NCI-H510A (cell line): Measurements from ENCODE around the gene IMPA2.
"Not testable (repeated sequence)": the region's sequence is repeated elsewhere in the genome, so short reads cannot be mapped to it uniquely, and the experiment has no call there.

Source experiments
- DNase-seq: peaks from one replicate; lab custom pipeline; 2025; lab: John Stamatoyannopoulos, UW

Gene IMPA2

DNA sequence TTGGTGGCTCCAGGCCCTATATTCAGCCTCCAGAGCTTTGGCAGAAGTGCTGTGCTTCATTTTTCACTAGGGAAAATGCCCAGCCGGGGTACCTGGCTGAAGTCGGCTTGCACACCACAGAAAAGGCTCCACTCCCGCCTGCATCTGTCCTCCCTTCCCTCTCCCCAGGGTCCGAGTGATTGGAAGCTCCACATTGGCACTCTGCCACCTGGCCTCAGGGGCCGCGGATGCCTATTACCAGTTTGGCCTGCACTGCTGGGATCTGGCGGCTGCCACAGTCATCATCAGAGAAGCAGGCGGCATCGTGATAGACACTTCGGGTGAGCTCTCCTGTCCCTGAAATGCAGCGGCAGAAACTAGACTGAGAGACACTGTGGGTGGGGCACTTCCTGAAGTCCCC, 47.4 kb downstream of the IMPA2 start:
- DNase-seq, result no peak

GRCh38 chr18:12029786-12030584, 48.7 kb downstream of the IMPA2 start:
- no peak for DNase-seq

GRCh38 chr18:12030670-12031069, 49.4 kb downstream of the IMPA2 start:
- no peak for DNase-seq

- no peak for DNase-seq
These were observed 49.9 kb downstream of the IMPA2 start for GRCh38 chr18:12031181-12031580.

DNA sequence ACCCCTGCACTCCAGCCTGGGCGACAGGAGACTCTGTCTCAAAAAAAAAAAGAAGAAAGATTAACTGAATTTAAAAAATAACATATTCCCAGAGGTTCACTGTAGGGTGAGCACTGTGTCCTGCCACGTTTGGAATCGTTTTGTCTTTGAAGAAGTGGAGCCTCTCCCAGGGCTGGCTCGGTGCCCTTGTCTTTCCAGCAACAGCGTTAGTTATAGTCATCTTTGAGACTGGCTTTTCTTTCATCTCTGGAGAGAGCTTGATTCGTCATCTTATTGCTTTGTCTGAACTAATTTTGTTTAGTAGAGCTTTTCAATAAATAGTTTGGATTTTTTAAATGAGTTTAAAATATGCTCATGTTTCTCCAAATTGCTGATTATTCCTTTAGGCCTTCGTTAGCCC, 50.5 kb downstream of the IMPA2 start:
- DNase-seq, result no peak

- DNase-seq, result no peak
These were observed 51.7 kb downstream of the IMPA2 start for GRCh38 chr18:12032786-12033642.

DNA sequence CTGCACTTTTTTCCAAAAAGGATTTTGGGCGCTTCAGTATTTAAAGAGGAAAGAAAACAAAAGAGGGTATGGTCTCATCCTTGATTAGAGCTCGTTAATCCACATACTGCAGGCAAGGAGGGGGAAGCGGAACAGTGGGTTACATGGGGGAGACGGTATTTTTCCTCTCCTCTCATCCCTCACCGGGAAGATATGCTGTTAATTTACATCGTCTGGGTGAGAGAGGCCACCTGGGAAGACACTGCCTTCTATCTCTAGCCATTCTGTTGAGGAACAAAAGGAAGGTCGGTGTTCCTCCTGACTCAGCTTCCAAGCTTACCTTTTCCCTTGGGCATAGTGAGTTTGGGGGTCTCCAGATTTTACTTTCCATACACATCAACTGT, 52.3 kb downstream of the IMPA2 start:
- DNase-seq, result no peak

- no peak for DNase-seq
These were observed 53.2 kb downstream of the IMPA2 start for GRCh38 chr18:12034241-12035100.

DNA sequence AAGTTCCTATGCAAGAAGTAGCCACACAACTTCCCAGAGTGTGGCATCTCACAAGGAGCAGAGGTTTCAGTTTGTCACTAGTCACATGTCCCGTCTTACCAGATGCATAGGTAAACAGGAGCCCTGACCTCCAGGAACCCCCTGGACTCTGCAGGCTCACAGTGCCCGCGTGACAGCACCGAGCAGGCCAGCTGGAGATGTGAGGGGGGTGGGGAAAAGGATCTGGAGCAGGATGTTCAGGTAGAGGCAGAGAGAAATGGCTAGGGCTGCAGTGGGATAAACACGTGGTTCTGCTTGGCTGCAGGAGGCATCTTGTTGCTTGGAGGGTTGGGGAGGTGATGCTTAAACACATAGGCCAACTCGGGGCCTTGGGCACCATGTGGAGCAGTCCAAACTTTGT, 54.2 kb downstream of the IMPA2 start:
- no peak for DNase-seq

DNA sequence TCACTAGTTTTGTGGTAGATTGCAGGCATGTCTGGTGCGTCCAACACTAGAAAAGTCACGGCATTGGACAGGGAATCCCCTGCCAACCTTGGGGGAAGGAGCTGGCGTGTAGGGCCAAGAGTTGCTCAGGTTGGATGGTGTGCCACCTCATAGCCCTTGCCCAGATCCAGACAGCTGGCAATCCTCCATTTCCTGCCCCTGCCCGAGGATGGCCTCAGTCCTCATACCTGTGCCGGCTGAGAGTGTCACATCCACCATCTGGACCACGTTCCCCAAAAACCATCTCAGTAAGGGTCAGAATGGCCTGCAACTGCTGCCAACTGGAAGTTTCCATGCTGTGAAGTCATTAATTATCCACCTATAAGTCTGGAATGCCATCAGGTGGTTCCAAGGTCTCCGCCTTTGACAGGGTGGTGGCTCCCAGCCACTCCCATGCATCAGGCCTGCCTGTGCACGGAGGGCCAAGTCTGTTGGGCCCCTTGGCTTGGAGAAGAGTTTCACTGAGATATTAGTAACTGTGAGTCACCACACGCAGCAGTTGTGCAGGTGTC, 55.0 kb downstream of the IMPA2 start:
- no peak for DNase-seq

DNA sequence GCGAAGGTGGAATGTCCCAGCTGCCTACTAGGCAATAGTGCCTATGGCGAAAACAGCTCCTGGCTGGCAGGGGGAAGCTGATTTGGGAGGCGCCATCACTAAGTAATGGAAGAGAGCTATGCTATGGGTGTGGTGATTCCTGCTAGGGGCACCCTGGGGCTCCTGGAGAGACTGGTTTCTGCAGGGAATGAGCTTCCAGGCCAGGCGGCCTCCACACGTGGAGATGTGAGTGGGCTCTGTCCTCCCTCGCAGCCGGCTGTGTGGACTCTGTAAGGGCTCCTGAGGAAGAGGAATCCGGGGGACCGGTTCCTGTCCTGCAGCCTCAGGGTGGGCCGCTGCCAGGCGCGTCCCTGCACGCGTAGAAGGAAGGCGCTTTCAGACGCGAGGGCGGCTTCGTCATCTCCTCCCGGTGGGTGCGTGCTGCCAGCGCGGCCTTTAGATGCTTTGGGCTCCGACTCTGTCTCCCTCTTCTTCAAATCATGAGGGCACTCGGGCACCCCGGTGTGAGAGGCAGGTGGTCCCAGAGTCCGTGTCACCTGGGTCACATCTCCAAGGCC, 56.9 kb downstream of the IMPA2 start:
- DNase-seq, result no peak

DNA sequence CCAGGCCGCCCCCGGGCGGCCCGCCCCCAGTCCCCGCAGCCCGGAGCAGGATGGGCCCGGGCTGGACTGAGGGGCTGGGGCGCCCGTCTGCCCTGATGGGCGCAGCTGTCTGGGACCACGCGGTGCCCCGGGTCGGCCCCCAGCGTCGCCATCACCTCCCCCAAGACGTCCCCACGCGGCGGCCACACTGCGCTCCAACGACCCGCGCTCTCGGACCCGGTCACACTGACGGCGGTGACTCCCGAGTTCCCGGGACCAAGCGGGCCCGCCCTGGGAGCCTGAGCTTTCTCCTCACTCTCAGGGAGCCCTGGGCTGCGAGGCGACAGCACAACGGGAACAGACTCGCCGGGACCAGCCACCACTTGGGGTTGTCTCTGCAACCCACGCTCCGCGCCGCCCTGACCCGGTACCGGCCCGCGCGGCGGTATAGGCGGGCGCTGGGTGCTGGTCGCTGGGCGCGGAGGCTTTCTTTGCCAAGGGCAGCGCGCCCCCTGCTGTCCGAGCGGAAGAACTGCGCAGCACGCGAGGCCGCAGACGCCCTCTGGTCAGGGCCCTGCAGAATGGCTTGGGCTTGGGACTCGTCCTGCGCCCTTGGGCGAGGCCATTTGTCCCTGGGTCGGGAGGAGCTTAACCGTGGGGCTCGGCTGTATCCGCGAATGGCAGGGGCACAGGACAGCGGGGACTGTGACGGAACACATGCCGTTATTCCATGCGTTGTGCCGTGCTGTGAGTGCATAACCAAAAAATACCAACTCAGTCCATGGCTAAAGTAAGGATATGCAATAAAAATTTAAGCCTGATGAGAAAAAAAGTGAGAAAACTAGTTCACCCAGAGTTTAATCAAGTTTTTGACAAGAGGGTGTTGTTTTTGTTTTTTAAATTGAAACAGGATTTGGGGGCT, 57.6 kb downstream of the IMPA2 start:
- peak; percentile 48 for DNase-seq

DNA sequence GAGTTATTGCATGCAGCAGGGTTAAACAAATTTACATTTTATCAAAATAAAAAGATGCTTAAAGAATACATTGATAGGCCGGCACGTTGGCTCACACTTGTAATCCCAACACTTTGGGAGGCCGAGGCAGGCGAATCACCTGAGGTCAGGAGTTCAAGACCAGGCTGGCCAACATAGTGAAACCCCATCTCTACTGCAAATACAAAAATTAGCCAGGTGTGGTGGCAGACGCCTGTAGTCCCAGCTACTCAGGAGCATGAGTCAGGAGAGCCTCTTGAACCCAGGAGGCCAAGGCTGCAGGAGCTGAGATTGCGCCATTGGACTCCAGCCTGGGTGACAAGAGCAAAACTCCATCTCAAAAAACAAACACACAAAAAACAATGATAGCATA, 58.2 kb downstream of the IMPA2 start:
- DNase-seq, result not testable (repeated sequence)

DNA sequence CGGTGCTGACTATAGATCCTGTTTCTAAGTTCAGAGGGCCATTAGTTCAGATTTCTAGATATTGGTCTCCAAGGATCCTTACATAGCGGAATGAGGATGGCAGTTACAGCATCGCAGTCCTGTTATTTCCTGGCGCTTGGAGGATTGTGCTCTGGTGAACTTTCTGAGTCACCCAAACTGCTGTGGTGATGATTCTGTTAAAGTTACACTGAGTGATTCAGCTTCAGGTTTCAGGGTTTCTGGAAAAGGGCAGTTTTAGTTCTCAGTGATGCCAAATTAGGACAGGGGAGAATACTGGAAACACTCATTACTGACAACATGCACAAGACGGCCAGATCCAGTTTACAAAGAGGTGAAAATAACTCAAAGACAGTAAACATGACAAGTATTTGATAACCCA, 60.3 kb downstream of the IMPA2 start:
- no peak for DNase-seq

- no peak for DNase-seq
These were observed 62.5 kb downstream of the IMPA2 start for GRCh38 chr18:12043811-12044210.

DNA sequence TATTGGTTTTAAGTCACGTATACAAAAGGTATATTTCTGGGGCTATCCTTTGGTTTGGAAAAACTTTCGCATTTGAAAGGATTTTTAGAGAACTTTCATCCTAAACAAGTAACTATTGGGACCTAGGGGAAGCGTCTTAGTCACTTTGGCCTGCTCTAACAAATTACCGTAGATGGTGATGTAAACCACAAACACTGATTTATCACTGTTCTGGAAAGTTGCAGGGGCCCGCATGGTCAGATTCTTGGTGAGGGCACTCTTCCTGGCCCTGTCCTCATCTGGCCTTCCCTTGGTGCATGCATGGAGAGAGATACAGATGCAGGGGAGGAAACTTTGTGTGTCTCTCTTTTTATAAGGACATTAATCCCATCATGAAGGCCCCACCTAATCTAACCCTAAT, 63.3 kb downstream of the IMPA2 start:
- DNase-seq, result no peak

DNA sequence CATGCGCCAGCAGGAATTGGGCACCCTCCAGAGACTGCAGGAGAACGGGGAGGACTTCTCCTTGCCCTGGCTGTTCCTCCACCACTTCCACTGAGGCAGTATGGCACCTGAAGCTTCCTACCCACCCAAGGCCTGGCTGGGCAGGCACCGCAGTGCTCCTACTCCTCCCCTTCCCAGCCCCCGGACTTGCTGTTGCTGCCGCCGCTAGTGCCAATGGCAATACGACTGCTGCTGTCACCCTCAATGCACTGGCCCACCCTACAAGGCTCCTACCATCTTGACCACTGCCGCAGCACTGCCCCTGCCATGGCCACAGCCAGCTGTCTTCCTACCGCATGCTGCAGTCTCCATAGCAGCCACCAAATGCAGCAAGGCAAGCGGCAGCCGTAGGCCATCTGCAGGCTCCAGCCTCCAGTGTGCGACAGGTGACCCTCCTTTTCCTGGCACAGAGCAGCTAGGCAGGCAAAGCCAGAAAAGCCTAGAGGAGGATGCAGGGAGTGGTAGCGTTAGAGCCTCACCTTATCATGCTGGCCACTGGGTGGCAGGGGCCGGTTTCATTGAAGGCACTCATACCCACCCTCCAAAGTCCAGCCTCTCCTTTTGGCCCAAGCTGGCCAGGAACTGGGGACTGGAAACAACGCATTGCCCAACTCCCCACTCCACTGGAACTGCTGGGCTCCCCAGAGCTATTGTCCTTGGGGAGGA, 64.9 kb downstream of the IMPA2 start:
- no peak for DNase-seq

DNA sequence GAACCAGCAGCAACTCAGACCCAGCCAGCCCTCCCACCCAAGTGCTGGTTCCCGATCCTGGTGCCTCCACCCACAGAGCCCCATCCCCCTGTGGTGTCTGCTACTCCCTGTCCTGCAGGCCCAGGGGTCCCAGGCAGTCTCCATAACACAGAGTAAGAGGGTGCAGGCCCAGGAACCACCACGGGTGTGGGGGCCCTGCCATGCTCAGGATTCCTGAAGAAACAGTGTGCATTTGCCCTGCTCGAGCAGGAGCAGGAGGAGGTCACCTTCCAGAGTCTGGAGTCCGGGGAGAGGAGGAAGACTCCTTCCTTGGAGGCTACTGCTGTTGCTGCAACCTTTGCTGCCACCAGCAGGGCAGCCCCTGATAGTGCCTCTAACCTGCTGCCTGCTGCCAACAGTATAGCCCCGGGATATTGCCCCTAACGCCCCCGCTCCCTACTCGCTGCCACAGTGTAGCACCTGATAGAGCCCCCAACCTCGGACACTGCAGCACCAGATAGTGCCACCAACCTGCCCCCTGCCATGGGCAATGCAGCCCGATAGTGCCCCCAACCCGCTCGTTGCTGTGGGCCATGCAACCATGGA, 65.5 kb downstream of the IMPA2 start:
- DNase-seq, result no peak

DNA sequence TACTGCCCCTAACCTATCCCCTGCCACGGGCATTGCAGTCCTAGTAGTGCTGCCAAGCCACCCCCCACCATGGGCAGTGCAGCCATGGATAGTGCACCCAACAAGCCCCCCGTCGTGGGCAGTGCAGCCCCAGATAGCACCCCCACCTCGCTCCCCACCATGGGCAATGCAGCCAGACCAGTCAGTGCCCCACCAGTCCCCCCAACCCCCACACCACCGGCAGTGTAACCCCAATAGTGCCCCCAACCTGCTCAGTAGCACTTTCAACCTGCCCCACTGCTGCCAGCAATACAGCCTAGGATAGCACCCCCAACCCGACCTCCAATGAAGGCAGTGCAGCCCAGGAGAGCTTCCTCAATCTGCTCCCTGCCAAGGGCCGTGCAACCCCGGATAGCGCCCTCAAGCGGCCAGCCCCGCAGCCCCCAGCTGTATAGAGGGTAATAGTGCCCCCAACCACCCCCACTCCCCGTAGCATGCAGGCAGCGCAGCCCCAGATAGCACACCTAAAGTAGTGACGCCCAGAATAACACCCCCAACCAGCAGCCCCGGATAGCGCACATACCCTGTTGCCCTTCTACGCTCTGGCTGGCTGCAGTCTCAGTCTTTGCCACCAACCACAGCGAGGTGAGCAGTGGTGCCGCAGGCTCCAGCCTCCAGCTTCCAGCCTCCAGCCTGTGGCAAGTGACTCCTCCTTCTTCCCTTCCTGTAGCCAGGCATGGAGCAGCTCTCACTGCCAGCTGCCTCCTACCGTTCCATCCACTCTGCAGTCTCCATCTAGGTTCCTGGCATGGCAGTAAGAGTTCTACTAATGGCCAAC, 66.9 kb downstream of the IMPA2 start:
- DNase-seq, result no peak
